ENCODE data around the gene HOXC5. TPM values are rescaled to one million over a fixed set of nuclear protein-coding genes. Genes with fewer than 3 reads are reported as not detected.

Gene HOXC5
- total RNA-seq, 4 donors from 2014 or later = 0.27 TPM; not detected in 3

- no peak for DNase-seq
- Histone ChIP-seq H3K4me3 (replicated peaks in 1 of 3) (no peak overlapping the region), H3K9me3 (no peaks in the 10 kb centered on the region), H3K27ac (no peak overlapping the region), H3K36me3 (no peaks in the 10 kb centered on the region), H3K27me3 (peaks cover 84% of the 10 kb centered on the region), H3K4me1 (peaks cover 17 to 18% of the 10 kb centered on the region in 2 donors)
- 7 to 8% methylated on average over 5 of the region's 5 CpGs for WGBS, 2 donors
- TF ChIP-seq POLR2A (IDR thresholded peaks at IDR 0.05) (no peak), CTCF (IDR thresholded peaks at IDR 0.05) (no peak)
- intact Hi-C loops (cut with DNase I) = loop anchor here (10.0 kb wide), 1 partner anchor 224 kb away; no protein-coding TSS in a partner anchor
These were observed 44.2 kb upstream of the HOXC5 start for GRCh38 chr12:53988541-53989226.

GRCh38 chr12:53989227-53990113 lies 43.4 kb upstream of the HOXC5 start:
- 6% methylated on average over 28 of the region's 28 CpGs for WGBS, 2 donors
- Histone ChIP-seq H3K36me3 (no peaks in the 10 kb centered on the region), H3K9me3 (no peaks in the 10 kb centered on the region), H3K27me3 (peaks cover 85% of the 10 kb centered on the region), H3K4me1 (peaks cover 19 to 22% of the 10 kb centered on the region in 2 donors), H3K4me3 (replicated peaks in 1 of 3) (no peak overlapping the region), H3K27ac (no peak overlapping the region)
- intact Hi-C loops (cut with DNase I) = loop anchor here (10.0 kb wide), 1 partner anchor 225 kb away; no protein-coding TSS in a partner anchor
- peak in 1 of 2 donors; percentile 30 for DNase-seq
- TF ChIP-seq POLR2A (IDR thresholded peaks at IDR 0.05) = no peak
- peak in 1 of 6 experiments; percentile 34 for TF ChIP-seq CTCF (IDR thresholded peaks at IDR 0.05)

- TF ChIP-seq CTCF (IDR thresholded peaks at IDR 0.05) = no peak
- TF ChIP-seq POLR2A (IDR thresholded peaks at IDR 0.05) = no peak
- peaks cover 16 to 22% of the 10 kb centered on the region in 2 donors for H3K4me1 ChIP-seq
- no peak overlapping the region for H3K27ac ChIP-seq
- no peak overlapping the region for H3K4me3 ChIP-seq (replicated peaks in 1 of 3)
- peaks cover 87% of the 10 kb centered on the region for H3K27me3 ChIP-seq
- H3K36me3 ChIP-seq = no peaks in the 10 kb centered on the region
- H3K9me3 ChIP-seq = no peaks in the 10 kb centered on the region
- intact Hi-C loops (cut with DNase I) = no loop called here
- DNase-seq = no peak
- 10 to 11% methylated on average over 16 to 22 of the region's 27 CpGs for WGBS, 2 donors
These were observed 42.4 kb upstream of the HOXC5 start for GRCh38 chr12:53990311-53991076.

DNA sequence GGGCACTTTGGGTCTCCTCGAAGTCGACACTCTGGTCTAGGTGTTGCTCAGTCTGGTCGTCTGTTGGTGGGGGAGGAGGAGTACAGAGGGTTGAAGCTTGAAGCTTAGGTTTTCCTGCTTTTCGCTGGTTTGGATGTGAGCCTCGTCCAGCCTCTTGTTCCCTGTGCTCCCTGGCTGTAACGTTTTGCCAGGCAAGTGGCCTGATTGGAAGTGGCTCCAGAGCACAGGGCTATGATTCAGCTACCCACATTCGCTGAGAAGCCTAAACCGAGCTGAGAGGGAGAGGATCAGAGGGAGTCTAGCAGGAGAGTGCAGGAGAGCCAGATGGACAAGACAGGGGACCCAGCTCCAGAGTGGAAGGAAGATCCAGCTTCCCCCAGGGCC lies 41.8 kb upstream of the HOXC5 start:
- H3K36me3 ChIP-seq = no peaks in the 10 kb centered on the region
- H3K27me3 ChIP-seq = peaks cover 86% of the 10 kb centered on the region
- 3 to 5% methylated on average over 7 to 8 of the region's 8 CpGs for WGBS, 2 donors
- intact Hi-C loops (cut with DNase I) = no loop called here
- no peak overlapping the region for H3K27ac ChIP-seq
- no peaks in the 10 kb centered on the region for H3K9me3 ChIP-seq
- TF ChIP-seq CTCF (IDR thresholded peaks at IDR 0.05) = no peak
- no peak for TF ChIP-seq POLR2A (IDR thresholded peaks at IDR 0.05)
- peaks cover 10 to 22% of the 10 kb centered on the region in 2 donors for H3K4me1 ChIP-seq
- H3K4me3 ChIP-seq (replicated peaks in 1 of 3) = no peak overlapping the region
- no peak for DNase-seq
